ENCODE measurements around the gene SLC18A3.
A peak's percentile ranks its signal among the peaks of the same experiment; 100 is the strongest.

- TF ChIP-seq CTCF (IDR thresholded peaks at IDR 0.05; ENCODE audit: poor library complexity) (peak; percentile 89), EZH2 (IDR thresholded peaks at IDR 0.05; ENCODE audit: borderline replicate concordance) (no peak), EZH2phosphoT487 (IDR thresholded peaks at IDR 0.05; ENCODE audit: low read depth, severe bottlenecking, unreplicated experiment) (no peak)
These were observed 15.5 kb upstream of the SLC18A3 start for GRCh38 chr10:49594594-49594993.
